ENCODE results near the gene DUS2. TPM values are rescaled to one million over a fixed set of nuclear protein-coding genes. Genes with fewer than 3 reads are reported as not detected.

Gene DUS2
- total and polyA plus RNA-seq, 2 of the 8 experiments (the other 6 are each of a cell fraction or from before 2014, with no cell fraction given) = 17.2 to 27.0 TPM

DNA sequence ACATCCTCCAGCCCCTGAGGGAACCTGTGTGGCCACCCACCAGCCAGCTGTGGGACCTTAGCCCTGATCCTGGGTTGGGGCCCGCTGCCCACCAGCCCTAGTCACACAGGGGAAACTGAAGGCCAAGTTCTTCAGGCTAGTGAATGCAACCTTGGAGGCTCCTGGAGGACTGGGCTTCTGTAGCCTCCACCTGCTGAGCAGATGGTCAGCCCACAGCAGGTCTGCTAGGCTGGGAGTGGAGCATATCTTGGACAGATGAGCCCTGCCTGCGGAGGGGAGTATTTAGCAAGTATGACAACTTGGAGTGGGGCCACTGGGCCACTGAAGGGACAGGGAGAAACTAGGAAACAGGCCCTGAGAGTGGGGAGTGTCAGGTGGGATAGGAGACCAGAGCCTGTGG is 46.9 kb upstream of the DUS2 start:
- H3K4me1 ChIP-seq (replicated peaks in 1 of 4; ENCODE audit: control insufficient read depth in 3 of 4, insufficient read depth in 4 of 4, low read length in 3 of 4) = peaks cover 0 to 4% (median 0%) of the 10 kb centered on the region in 4 experiments; a peak in 3 of 7 replicates
- no peaks in the 10 kb centered on the region for H3K79me1 ChIP-seq (ENCODE audit: low read depth, low read length)
- H3K27ac ChIP-seq (ENCODE audit: low read depth, low read length) = no peak overlapping the region
- H2AK5ac ChIP-seq (ENCODE audit: low read depth, low read length) = no peak overlapping the region
- H3K4ac ChIP-seq (replicated peaks; ENCODE audit: insufficient read length, low read depth, low read length) = no peak overlapping the region
- no peak overlapping the region for H2BK12ac ChIP-seq (ENCODE audit: low read depth, low read length)
- H3K79me2 ChIP-seq (ENCODE audit: control insufficient read depth in 1 of 2, insufficient read depth in 2 of 2, low read length in 2 of 2) = no peaks in the 10 kb centered on the region
- CTCF ChIA-PET (ENCODE audit: partially characterized antibody) = interaction anchor here (1.2 to 2.7 kb wide), 2 partner anchors 14 to 65 kb away, joined by 3 to 10 read pairs; no protein-coding TSS in a partner anchor
- no peak overlapping the region for H4K8ac ChIP-seq (ENCODE audit: extremely low read depth, insufficient read depth, low read length)
- H3K18ac ChIP-seq (ENCODE audit: extremely low read depth, low read length) = no peak overlapping the region
- no peaks in the 10 kb centered on the region for H4K20me1 ChIP-seq (replicated peaks in 1 of 2; ENCODE audit: control insufficient read depth in 1 of 2, insufficient read depth in 2 of 2, low read length in 2 of 2)
- no peak overlapping the region for H4K5ac ChIP-seq (ENCODE audit: insufficient read length, low read depth, low read length)
- H3K23ac ChIP-seq (ENCODE audit: insufficient read length) = no peak overlapping the region
- H3K9ac ChIP-seq (replicated peaks in 1 of 4; ENCODE audit: extremely low read depth in 1 of 4, low read depth in 3 of 4, low read length in 3 of 4) = no peak overlapping the region
- no peak overlapping the region for H2BK120ac ChIP-seq (replicated peaks; ENCODE audit: low read depth, low read length)
- H3K36me3 ChIP-seq (ENCODE audit: control insufficient read depth in 2 of 4, insufficient read depth in 4 of 4, low read length in 3 of 4) = no peaks in the 10 kb centered on the region; a peak in 1 of 8 replicates
- no peak overlapping the region for H3K56ac ChIP-seq (replicated peaks; ENCODE audit: insufficient read length, low read depth, low read length)
- H3K4me3 ChIP-seq (ENCODE audit: extremely low read depth in 1 of 4, insufficient read depth in 2 of 4, low read depth in 3 of 4, low read length in 4 of 4) = no peak overlapping the region
- H3K23me2 ChIP-seq (ENCODE audit: low read depth, low read length) = no peaks in the 10 kb centered on the region
- no peak overlapping the region for H3K14ac ChIP-seq (ENCODE audit: insufficient read length)
- H3K9me3 ChIP-seq (ENCODE audit: insufficient read depth in 2 of 2, low read depth in 1 of 2, low read length in 1 of 2) = no peaks in the 10 kb centered on the region
- FAIRE-seq (no peak), DNase-seq (ENCODE audit: low read depth in 1 of 2, low spot score in 2 of 2) (no peak)
- H3K4me2 ChIP-seq (ENCODE audit: insufficient read depth in 1 of 2, low read depth in 2 of 2, low read length in 2 of 2) = no peak overlapping the region
- H4K91ac ChIP-seq (replicated peaks; ENCODE audit: insufficient read length, low read length) = no peak overlapping the region
- POLR2A ChIA-PET (ENCODE audit: partially characterized antibody) = interaction anchor here (1.4 kb wide), 1 partner anchor 109 kb away, joined by 5 read pairs; the partner anchor contains the start of gene NFATC3
- peaks cover 0 to 2% (median 0%) of the 10 kb centered on the region in 4 experiments; a peak in 2 of 7 replicates for H3K27me3 ChIP-seq (replicated peaks in 1 of 4; ENCODE audit: control insufficient read depth in 3 of 4, extremely low read depth in 1 of 4, insufficient read depth in 3 of 4, low read length in 3 of 4)
- H2BK15ac ChIP-seq (ENCODE audit: low read length) = no peak overlapping the region
- H2AFZ ChIP-seq (ENCODE audit: low read length) = no peak overlapping the region
- no peak overlapping the region for H2BK20ac ChIP-seq (ENCODE audit: low read length)
- no peak overlapping the region for H2BK5ac ChIP-seq (ENCODE audit: low read depth, low read length)
- 96% methylated on average over 2 of the region's 2 CpGs; no CpG with 5 or more reads in 1 of the 2 experiments for WGBS, 2 experiments (ENCODE audit: extremely low coverage in 1 of 2, insufficient coverage in 1 of 2, insufficient read length in 1 of 2, insufficient replicate concordance in 2 of 2, low coverage in 1 of 2, low lambda C conversion rate in 2 of 2, missing lambda C conversion rate in 1 of 2)

Data from H1 (cell line).